Natural killer cell (primary cell): Measurements from ENCODE around the gene RTP5. TPM values are rescaled to one million over a fixed set of nuclear protein-coding genes. Genes with fewer than 3 reads are reported as not detected.
A peak's percentile ranks its signal among the peaks of the same experiment; 100 is the strongest.
"Not testable (repeated sequence)": the region's sequence is repeated elsewhere in the genome, so short reads cannot be mapped to it uniquely, and the experiment has no call there.

Experiments used
- ATAC-seq, 3 donors: fragments of 150-1000 bp in 2 of 3; fragments of 200-7000 bp in 1 of 3; cut with Tn5 transposase; 1 replicate in 1 of 3; 2 replicates in 2 of 3; pipeline ENCODE4 v1.10.0; 2021; ENCODE audit warnings: mild to moderate bottlenecking in 2 of 3, moderate library complexity in 2 of 3
- DNase-seq, 2 donors: peaks; one replicate each; pipeline versions ENCODE4 v3.0.0 to v3.0.0-alpha.2; 2013 to 2021; ENCODE audit warnings: mixed read lengths in 1 of 2
- H3K27ac ChIP-seq: one replicate; pipeline ENCODE4 v1.5.1; 2013; ENCODE audit warnings: mild to moderate bottlenecking, low read length
- H3K27me3 ChIP-seq: one replicate; pipeline ENCODE4 v1.6.1; 2013; ENCODE audit warnings: low read length; ENCODE audit not compliant: control insufficient read depth, insufficient read depth
- H3K36me3 ChIP-seq: one replicate; pipeline ENCODE4 v1.6.1; 2013; ENCODE audit warnings: low read length; ENCODE audit not compliant: control insufficient read depth, insufficient read depth
- H3K4me1 ChIP-seq: one replicate; pipeline ENCODE4 v1.6.1; 2013; ENCODE audit warnings: low read length; ENCODE audit not compliant: control insufficient read depth, insufficient read depth
- H3K4me3 ChIP-seq: one replicate; pipeline ENCODE4 v1.5.1; 2013; ENCODE audit warnings: low read length
- H3K9me3 ChIP-seq: one replicate; pipeline ENCODE4 v1.6.1; 2013; ENCODE audit warnings: low read length; ENCODE audit not compliant: control insufficient read depth, insufficient read depth
- H3K27ac Mint-ChIP-seq, 2 donors: one replicate each; pipeline ENCODE4 v1.8.0; 2022; ENCODE audit warnings: mild to moderate bottlenecking in 2 of 2, mixed read lengths in 2 of 2, moderate library complexity in 1 of 2
- H3K27me3 Mint-ChIP-seq, 2 donors: one replicate each; pipeline ENCODE4 v1.8.0; 2022; ENCODE audit warnings: low read depth in 2 of 2, mixed read lengths in 2 of 2
- H3K36me3 Mint-ChIP-seq: one replicate; pipeline ENCODE4 v1.8.0; 2022; ENCODE audit warnings: mixed read lengths
- H3K4me1 Mint-ChIP-seq, 2 donors: one replicate each; pipeline ENCODE4 v1.8.0; 2022; ENCODE audit warnings: mixed read lengths in 2 of 2
- H3K4me3 Mint-ChIP-seq: one replicate; pipeline ENCODE4 v1.8.0; 2022; ENCODE audit warnings: mild to moderate bottlenecking, moderate library complexity, mixed read lengths
- H3K9me3 Mint-ChIP-seq, 2 donors: one replicate each; pipeline ENCODE4 v1.8.0; 2022; ENCODE audit warnings: mixed read lengths in 2 of 2
- CTCF ChIP-seq: fragments of 200-600 bp; IDR thresholded peaks from one replicate; pipeline ENCODE4 v1.8.0; 2022; ENCODE audit warnings: antibody characterized with exemption
- WGBS: methylation state at CpG from one replicate; pipeline ENCODE4 v1.1.7; 2013; ENCODE audit warnings: missing lambda C conversion rate; ENCODE audit not compliant: insufficient coverage; 5-methylcytosine and 5-hydroxymethylcytosine counted together
- intact Hi-C: fragments of 100-400 bp; cut with micrococcal nuclease; formaldehyde crosslinking; loops from one replicate; pipeline ENCODE4 v1.14.2; 2022
- total RNA-seq, 4 donors: library from RNA; stranded (reverse); fragments of 120-200 nt in 1 of 4; gene quantifications; one replicate each; pipeline versions ENCODE4 v1.2.3 to v1.2.4, GENCODE V29; 2013 to 2022

RTP5 gene
- 1 to 10 TPM in 1 of 3 donors, under 1 TPM in 2; 0.47 to 1.7 (median 0.68) TPM for total RNA-seq
- total RNA-seq (2013), result 0.29 TPM

- H3K27me3 ChIP-seq, result peaks cover 11% of the 10 kb centered on the region
Measured at GRCh38 chr2:241869087-241869961, at the start of gene RTP5. TSS of gene RTP5 (plus strand) at chr2:241869729. CDS start at chr2:241869757, 28 bp downstream.

GRCh38 chr2:241819947-241820624 lies 49.4 kb upstream of the RTP5 start:
- intact Hi-C loops, H3K4me3 ChIP-seq, H3K4me3 Mint-ChIP-seq, H3K9me3 Mint-ChIP-seq, ATAC-seq, H3K36me3 ChIP-seq, H3K9me3 ChIP-seq, H3K27me3 ChIP-seq, H3K27ac ChIP-seq, H3K27ac Mint-ChIP-seq, H3K36me3 Mint-ChIP-seq, DNase-seq: not testable (repeated sequence)
- H3K27me3 Mint-ChIP-seq, result peaks cover 2 to 23% of the 10 kb centered on the region in 2 donors
- 89% methylated on average over 27 of the region's 27 CpGs for WGBS
- peaks cover 14% of the 10 kb centered on the region for H3K4me1 ChIP-seq
- H3K4me1 Mint-ChIP-seq, result peaks cover 7 to 38% of the 10 kb centered on the region in 2 donors

More at GRCh38 chr2:241869087-241869961, at the start of gene RTP5:
- DNase-seq, result peak in 1 of 2 donors; percentile 46
- Mint-ChIP-seq H3K27ac (peak within 1 kb of the TSS; percentile 76 to 79), H3K27me3 (peaks cover 0 to 16% of the 10 kb centered on the region in 2 donors), H3K36me3 (no peaks in the 10 kb centered on the region), H3K4me1 (peaks cover 47 to 72% of the 10 kb centered on the region in 2 donors), H3K9me3 (no peaks in the 10 kb centered on the region), H3K4me3 (peak within 1 kb of the TSS; percentile 78)
- Histone ChIP-seq H3K9me3 (no peaks in the 10 kb centered on the region), H3K36me3 (no peaks in the 10 kb centered on the region), H3K4me3 (no peak within 1 kb of the TSS), H3K27ac (peak within 1 kb of the TSS; percentile 27), H3K4me1 (peaks cover 88% of the 10 kb centered on the region)
- intact Hi-C loops, result loop anchor here (2.0 kb wide), 2 partner anchors 25 to 107 kb away; no protein-coding TSS in a partner anchor
- 75% methylated on average over 31 of the region's 33 CpGs for WGBS
- TF ChIP-seq CTCF, result no peak
- ATAC-seq, result no peak

- Histone ChIP-seq H3K4me3 (no peak overlapping the region), H3K4me1 (peaks cover 14% of the 10 kb centered on the region), H3K36me3 (no peaks in the 10 kb centered on the region), H3K27ac (no peak overlapping the region), H3K27me3 (peaks cover 2% of the 10 kb centered on the region), H3K9me3 (peaks cover 3% of the 10 kb centered on the region)
- H3K4me3 Mint-ChIP-seq, result no peak overlapping the region
- no peaks in the 10 kb centered on the region for H3K36me3 Mint-ChIP-seq
- H3K9me3 Mint-ChIP-seq, result peaks cover 0 to 4% of the 10 kb centered on the region in 2 donors
- intact Hi-C loops, result no loop called here
- H3K4me1 Mint-ChIP-seq, result peaks cover 7 to 33% of the 10 kb centered on the region in 2 donors
- no peak overlapping the region for H3K27ac Mint-ChIP-seq
- TF ChIP-seq CTCF, result no peak
- DNase-seq, result peak in 1 of 2 donors; percentile 13
- peaks cover 6 to 23% of the 10 kb centered on the region in 2 donors for H3K27me3 Mint-ChIP-seq
- ATAC-seq, result no peak
- 91% methylated on average over 31 of the region's 31 CpGs for WGBS
Measured at GRCh38 chr2:241820625-241821384, 48.7 kb upstream of the RTP5 start.
